GM20000 (cell line): ENCODE data around the gene SLC25A39.

Experiments
- DNase-seq: peaks from one replicate; pipeline ENCODE4 v3.0.0; 2012; ENCODE audit warnings: low spot score
- TF ChIP-seq, protein P1 (sequence below): IDR thresholded peaks from 2 replicates; pipeline ENCODE4 v1.5.1; 2012; ENCODE audit warnings: mild to moderate bottlenecking, control low read depth; ENCODE audit errors: extremely low read depth, missing control alignments

Gene SLC25A39

DNA sequence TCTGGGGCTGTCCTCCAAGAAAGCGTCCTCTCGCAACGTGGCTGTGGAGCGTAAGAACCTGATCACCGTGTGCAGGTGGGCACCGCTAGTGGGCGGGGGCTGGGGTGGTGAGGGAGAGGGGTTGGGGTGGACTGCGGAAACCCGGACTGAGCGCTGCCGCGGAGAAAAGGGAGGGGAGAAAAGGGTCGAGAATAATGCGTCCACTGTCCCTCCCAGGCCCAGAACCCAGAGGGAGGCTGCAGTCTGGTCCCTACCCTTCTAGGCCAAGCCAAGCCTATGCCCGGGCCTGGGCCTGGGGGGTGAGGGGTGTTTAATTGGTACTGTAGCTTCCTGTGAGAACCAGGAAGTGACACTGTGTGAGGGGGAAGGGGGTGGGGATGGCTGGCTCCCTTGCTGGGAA lies 15.8 kb downstream of the SLC25A39 start:
- no peak for DNase-seq
- TF ChIP-seq, protein P1, sequence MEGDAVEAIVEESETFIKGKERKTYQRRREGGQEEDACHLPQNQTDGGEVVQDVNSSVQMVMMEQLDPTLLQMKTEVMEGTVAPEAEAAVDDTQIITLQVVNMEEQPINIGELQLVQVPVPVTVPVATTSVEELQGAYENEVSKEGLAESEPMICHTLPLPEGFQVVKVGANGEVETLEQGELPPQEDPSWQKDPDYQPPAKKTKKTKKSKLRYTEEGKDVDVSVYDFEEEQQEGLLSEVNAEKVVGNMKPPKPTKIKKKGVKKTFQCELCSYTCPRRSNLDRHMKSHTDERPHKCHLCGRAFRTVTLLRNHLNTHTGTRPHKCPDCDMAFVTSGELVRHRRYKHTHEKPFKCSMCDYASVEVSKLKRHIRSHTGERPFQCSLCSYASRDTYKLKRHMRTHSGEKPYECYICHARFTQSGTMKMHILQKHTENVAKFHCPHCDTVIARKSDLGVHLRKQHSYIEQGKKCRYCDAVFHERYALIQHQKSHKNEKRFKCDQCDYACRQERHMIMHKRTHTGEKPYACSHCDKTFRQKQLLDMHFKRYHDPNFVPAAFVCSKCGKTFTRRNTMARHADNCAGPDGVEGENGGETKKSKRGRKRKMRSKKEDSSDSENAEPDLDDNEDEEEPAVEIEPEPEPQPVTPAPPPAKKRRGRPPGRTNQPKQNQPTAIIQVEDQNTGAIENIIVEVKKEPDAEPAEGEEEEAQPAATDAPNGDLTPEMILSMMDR = no peak

DNA sequence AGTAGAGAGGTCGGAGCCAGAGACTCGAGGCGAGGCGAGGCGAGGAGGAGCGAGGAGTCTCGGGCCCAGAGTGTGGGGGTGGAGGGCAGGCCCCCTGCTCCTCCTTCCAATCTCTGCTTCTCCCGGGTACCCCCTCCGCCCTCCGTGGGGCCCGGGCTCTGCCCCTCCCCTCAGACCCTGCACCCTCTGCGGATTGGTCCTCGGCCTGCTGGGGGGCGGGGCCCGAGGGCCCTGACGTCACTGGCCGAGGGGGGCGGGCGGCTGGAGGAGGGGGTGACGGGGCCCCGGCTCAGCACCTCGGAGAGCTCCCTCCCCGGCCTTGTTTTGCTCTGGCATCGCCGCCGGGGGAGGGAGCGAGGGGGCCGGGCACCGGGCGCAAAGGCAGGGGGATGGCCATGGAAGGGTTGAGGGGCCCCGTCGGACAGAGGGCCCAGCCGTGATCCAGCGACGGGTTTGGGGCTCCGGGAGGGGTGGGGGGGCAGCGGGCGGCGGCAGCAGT lies 16.3 kb downstream of the SLC25A39 start, which contains the start of gene RUNDC3A:
Gene RUNDC3A, plus strand, starts transcription at position 282 of the 499 bp plus-strand sequence. CDS start 232 bp downstream, outside the sequence.
- peak; percentile 92 for DNase-seq
- TF ChIP-seq, protein P1 = no peak

DNA sequence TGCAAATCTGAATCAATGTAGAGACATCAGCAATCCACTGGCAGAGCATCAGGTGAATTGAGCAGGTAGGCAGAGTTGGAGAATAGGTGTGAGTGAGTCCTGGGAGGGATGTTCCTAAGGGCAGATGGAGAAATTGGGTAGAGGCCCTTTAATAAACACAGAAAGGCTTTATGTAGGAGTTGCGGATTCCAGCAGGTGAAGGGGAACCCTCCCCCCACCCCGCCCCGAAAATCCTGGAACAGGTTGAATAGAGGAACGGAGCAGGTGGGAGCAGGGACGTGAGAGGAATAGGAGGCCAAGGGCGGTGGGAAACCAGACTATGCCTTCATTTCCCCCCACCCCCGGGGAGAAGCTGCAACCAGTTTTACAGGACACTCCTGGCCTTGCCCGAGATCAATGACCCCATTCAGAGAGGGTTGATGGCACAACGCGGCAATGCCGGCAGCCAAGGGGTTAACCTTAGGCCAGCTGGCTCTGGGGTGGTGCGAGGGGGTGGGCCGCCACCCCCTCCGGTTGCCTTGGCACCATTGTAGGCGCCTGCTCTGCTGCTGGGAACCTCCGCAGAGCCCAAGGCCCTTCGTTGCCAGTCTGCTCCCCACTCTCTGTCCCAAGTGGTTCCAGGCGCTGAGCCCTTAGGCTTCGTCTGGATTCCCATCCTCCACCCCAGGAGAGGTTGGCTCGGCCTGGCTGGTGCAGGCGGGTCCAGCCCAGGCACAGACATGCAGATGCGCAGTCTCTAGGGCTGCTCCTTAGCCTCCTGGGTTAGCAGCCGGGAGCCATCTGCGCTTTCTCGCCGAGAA lies 17.0 kb downstream of the SLC25A39 start:
- TF ChIP-seq, protein P1 = no peak
- no peak for DNase-seq

DNA sequence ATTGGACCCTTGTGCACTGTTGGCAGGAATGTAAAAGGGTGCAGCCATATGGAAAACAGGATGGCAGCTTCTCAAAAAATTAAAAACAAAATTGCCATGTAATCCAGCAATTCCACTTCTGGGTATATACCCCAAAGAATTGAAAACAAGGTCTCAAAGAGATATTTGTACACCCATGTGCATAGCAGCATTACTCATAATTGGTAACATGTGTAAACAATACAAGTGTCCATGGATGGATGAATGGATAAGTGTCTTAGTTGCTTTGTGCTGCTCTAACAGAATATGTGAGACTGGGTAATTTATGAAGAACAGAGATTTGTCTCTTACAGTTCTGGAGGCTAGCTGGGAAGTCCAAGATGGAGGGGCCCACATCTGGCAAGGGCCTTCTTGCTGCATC lies 20.0 kb downstream of the SLC25A39 start:
- TF ChIP-seq, protein P1 = no peak
- DNase-seq = no peak

DNA sequence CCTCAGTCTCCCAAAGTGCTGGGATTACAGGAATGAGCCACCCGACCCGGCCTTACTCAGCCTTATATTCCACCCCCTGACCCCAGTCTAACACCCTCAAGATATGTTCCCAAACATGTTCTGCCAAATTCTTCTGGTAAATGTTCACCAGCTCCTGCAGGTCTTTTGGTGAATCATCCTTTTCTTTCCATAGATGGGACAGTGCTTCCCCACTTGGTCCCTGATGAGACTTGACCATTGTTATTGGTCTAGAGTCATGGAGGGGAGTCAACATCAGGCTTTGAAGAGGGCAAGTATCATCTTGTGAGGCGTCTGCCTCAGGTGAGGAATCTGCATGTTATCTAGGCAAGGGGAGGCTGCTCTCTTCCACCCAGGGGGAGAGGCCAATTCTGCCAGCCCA lies 26.6 kb downstream of the SLC25A39 start:
- DNase-seq = no peak

DNA sequence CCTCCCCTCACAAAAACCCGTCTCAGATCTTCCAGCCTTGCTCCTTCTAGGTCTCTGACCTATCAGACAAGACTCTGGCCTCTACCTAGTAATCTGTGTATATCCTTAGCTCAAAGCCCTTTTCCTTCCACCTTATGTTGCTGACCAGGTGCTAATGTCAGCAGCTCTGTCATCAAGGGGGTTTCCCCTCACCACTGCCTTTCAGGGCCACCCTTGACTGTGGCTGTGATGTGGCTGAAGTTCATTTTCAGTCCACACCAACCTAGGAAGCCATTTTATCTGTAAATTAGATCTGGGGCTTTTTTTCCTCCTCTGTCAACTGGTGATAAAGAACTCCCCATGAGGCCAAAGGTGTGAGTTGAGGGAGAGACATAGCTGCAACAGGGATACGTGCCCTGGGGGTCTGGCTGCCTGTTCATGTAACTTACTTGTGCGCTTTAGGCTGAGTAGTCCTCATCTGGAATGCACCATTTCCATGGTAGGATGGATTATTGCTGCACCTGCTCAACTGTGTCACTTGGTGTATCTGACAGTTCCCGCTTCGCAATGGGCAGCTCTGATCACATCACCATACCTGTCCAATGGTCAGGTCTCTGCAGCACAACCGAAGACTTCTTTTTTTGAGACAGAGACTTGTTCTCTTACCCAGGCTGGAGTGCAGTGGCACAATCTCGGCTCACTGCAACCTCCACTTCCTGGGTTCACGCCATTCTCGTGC lies 31.0 kb downstream of the SLC25A39 start:
- TF ChIP-seq, protein P1 = no peak
- no peak for DNase-seq

More for the DNA sequence above, 26.6 kb downstream of the SLC25A39 start:
- TF ChIP-seq, protein P1 = no peak

DNA sequence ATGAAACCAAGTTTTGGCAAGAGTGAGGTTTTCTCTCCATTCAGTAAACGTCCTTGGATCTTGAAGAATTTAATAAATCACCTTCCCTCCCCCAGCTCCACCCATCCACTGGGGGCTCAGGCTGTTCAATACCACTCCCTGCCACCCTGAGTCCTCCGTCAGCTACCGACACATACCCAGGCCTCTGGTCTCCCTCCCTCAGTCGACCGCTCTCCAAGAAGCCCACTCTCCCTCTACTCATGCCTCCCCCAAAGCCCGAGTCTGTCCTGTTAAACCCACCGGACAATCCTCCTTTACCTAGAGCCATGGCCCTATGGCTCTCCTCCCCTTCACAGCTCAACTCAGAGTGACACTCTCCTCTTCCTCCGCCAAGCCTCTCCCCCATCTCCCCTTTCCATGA lies 37.0 kb downstream of the SLC25A39 start:
- DNase-seq = no peak

More for the DNA sequence above, 37.0 kb downstream of the SLC25A39 start:
- TF ChIP-seq, protein P1 = no peak
